Immature natural killer cell (primary cell): Measurements from ENCODE around the gene SNRPA. TPM values are rescaled to one million over a fixed set of nuclear protein-coding genes. Genes with fewer than 3 reads are reported as not detected.
A peak's percentile ranks its signal among the peaks of the same experiment; 100 is the strongest.

Source experiments
- DNase-seq, 3 donors: peaks; one replicate each; pipeline ENCODE4 v3.0.0; 2022; ENCODE audit warnings: mixed read lengths in 1 of 3
- H3K27ac Mint-ChIP-seq, 6 donors: one replicate each; pipeline ENCODE4 v1.8.0; 2020; ENCODE audit warnings: mixed read lengths in 6 of 6, mild to moderate bottlenecking in 5 of 6, inconsistent platforms in 4 of 6, moderate library complexity in 3 of 6
- H3K27me3 Mint-ChIP-seq, 3 donors: one replicate each; pipeline ENCODE4 v1.8.0; 2020 to 2021; ENCODE audit warnings: low read depth in 3 of 3, mild to moderate bottlenecking in 3 of 3, mixed read lengths in 3 of 3, moderate library complexity in 3 of 3, inconsistent platforms in 1 of 3
- H3K36me3 Mint-ChIP-seq, 3 donors: one replicate each; pipeline ENCODE4 v1.8.0; 2020; ENCODE audit warnings: mixed read lengths in 3 of 3, inconsistent platforms in 2 of 3, mild to moderate bottlenecking in 2 of 3
- H3K4me1 Mint-ChIP-seq, 2 donors: one replicate each; pipeline ENCODE4 v1.8.0; 2020; ENCODE audit warnings: inconsistent platforms in 2 of 2, mild to moderate bottlenecking in 2 of 2, mixed read lengths in 2 of 2, moderate library complexity in 1 of 2
- H3K4me3 Mint-ChIP-seq, 5 donors: one replicate each; pipeline ENCODE4 v1.8.0; 2020; ENCODE audit warnings: mild to moderate bottlenecking in 5 of 5, mixed read lengths in 5 of 5, inconsistent platforms in 3 of 5, moderate library complexity in 3 of 5
- H3K9me3 Mint-ChIP-seq, 6 donors: one replicate each; pipeline ENCODE4 v1.8.0; 2020; ENCODE audit warnings: mild to moderate bottlenecking in 6 of 6, mixed read lengths in 6 of 6, inconsistent platforms in 4 of 6, moderate library complexity in 3 of 6
- polyA plus RNA-seq, 3 donors: library from polyadenylated mRNA; unstranded; fragments of 300-500 nt; fragmentation: Illumina TruSeq; gene quantifications; one replicate each; pipeline ENCODE4 v1.2.3, GENCODE V29; 2021

The SNRPA gene
- polyA plus RNA-seq, 3 donors from 2014 or later = 28.9 to 78.7 (median 39.2) TPM

DNA sequence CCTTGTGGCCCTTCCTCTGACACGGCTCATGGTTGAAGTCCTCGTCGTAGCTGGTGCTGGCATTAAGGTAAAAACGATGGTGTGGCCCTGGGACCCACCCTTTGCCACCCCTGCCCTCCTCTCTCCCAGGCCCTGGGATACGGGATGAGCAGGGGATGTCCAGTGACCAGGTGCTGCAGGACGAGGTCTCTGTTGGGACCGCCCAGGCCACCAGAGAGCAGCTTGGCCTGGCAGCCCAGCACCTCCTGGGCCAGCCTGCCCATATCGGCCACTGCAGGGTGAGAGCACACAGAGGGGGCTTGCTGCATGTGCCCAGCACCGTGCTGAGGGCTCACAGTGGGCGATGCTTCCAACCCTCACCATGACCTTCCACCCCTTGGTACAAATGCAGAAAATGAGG lies 7.1 kb upstream of the SNRPA start:
- no peaks in the 10 kb centered on the region for H3K9me3 Mint-ChIP-seq
- peaks cover 0 to 1% of the 10 kb centered on the region in 2 donors for H3K4me1 Mint-ChIP-seq
- no peak for DNase-seq
- H3K4me3 Mint-ChIP-seq = no peak overlapping the region
- no peak overlapping the region for H3K27ac Mint-ChIP-seq
- peaks cover under 1 to 2% (median 1%) of the 10 kb centered on the region in 3 donors for H3K36me3 Mint-ChIP-seq
- peaks cover 0 to 2% (median 0%) of the 10 kb centered on the region in 3 donors for H3K27me3 Mint-ChIP-seq

DNA sequence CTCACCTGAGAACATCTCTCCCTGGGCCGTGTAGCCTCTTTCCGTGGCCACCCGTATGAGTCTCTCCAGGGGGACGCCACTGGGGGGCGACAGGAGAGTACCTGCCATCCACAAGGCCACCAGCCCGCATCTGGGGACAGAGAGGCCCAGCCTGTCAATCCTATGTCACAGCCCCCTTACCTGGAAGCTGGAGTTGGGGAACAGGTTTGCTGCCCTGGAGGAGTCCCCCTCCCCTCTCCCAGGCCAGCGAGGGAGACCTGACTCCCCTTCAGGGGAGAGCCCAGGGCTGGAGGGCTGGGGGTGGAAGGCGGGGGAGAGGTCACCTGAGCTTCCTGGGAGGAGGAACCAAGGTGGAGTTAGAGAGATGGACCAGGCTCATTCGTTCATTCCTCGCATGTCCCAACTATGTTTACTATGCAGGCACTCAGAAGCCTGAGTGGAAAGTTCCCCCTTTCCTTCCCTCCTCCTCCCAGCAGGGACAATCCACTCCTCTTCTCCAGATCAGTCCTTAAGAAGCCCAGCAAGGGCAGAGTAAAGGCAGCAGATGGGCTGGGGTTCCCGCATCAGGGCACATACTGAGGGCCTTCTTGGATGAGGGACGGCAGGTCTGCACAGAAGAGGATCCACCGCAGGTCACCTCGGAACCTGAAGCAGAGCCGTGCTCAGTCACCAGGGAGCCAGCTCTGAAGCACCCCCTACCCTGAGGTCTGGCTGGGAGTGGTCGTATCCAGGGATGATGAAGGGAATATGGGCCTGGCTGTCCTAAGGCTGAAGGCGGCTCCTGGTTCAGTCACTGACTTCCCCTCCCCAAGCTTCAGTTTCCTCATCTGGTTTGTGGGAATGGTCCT lies 6.2 kb upstream of the SNRPA start:
- Mint-ChIP-seq H3K27ac (no peak overlapping the region), H3K27me3 (peaks cover 0 to 2% (median 0%) of the 10 kb centered on the region in 3 donors), H3K36me3 (no peaks in the 10 kb centered on the region), H3K4me1 (peaks cover 4 to 9% of the 10 kb centered on the region in 2 donors), H3K9me3 (no peaks in the 10 kb centered on the region), H3K4me3 (no peak overlapping the region)
- no peak for DNase-seq

DNA sequence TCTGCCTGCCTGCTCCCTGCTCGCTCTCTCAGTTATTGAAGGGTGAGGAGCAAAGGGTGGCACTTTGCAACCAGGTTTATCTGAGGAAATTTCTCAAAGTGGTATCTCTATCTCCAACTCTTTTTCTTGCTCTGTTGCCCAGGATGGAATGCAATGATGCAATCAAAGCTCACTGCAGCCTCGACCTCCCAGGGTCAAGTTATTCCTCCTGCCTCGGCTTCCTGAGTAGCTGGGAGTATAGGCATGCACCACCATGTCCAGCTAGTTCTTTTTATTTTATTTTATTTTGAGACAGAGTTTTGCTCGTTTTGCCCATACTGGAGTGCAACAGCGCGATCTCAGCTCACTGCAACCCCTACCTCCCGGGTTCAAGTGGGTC lies 5.6 kb upstream of the SNRPA start:
- H3K4me1 Mint-ChIP-seq = peaks cover 10 to 15% of the 10 kb centered on the region in 2 donors
- H3K9me3 Mint-ChIP-seq = no peaks in the 10 kb centered on the region
- no peak overlapping the region for H3K27ac Mint-ChIP-seq
- peaks cover 2 to 6% (median 4%) of the 10 kb centered on the region in 3 donors for H3K27me3 Mint-ChIP-seq
- H3K4me3 Mint-ChIP-seq = no peak overlapping the region
- no peak for DNase-seq
- H3K36me3 Mint-ChIP-seq = no peaks in the 10 kb centered on the region

DNA sequence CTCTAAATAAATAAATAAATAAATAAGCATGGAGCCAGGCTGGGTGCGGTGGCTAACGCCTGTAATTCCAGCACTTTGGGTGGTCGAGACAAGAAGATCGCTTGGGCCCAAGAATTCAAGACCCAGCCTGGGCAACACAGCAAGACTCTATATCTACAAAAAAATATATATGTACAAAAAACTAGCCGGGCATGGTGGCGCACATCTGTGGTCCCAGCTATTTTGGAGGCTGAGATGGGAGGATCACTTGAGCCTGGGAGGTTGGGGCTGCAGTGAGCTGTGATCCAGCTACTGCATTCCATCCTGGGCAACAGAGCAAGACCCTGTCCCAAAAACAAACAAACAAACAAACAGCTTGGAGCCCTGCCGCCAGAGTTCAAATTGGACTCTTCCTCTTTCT lies 3.5 kb upstream of the SNRPA start:
- Mint-ChIP-seq H3K27me3 (peaks cover 11 to 17% (median 12%) of the 10 kb centered on the region in 3 donors), H3K9me3 (no peaks in the 10 kb centered on the region), H3K4me3 (no peak overlapping the region), H3K36me3 (peaks cover 0 to under 1% (median 0%) of the 10 kb centered on the region in 3 donors), H3K27ac (no peak overlapping the region), H3K4me1 (peaks cover 27 to 32% of the 10 kb centered on the region in 2 donors)
- no peak for DNase-seq

DNA sequence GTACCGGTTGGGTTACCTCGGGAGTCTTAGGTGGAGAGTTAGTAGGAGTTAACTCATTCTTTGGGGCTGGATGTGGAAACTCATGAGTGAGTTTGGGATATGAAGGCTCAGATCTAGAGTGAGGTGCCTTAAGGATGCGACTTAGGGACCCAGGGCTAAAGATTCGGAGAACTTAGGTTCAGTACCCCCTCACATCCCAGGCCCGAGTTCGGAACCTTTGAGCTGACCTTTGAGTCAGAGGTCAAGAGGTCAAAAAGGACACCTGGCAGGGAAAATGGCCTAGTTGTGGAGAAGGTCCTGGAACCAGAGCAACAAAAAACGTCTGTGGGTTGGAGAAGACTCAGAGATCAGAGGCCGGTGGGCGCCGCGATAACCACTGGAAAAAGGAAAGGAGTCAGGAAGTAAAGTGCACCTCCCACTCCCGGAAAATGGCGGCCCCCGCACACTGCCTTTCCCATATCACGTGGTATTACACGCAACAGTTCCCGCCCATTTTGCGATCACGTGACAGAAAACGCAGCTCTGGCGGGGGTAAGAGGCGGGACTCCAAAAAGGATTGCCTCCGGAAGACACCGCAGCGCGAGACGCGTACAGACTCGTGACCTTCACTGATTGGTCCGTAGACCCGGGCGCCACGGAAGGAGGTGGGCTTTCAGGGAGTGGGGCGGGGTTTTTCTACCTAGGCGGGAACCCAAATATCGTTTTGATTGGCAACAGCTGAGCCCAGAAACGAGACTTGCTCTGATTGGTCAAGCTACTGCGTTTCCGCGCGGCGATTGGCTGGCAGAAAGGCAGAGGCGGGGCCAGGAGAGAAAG lies 737 bp upstream of the SNRPA start, which contains the start of gene ACTMAP:
TSS of gene ACTMAP (minus strand) at position 420 of the 816 bp plus-strand sequence. CDS start 674 bp downstream, outside the sequence.
- peaks cover 0 to 4% (median 0%) of the 10 kb centered on the region in 3 donors for H3K36me3 Mint-ChIP-seq
- peaks cover 11 to 17% (median 14%) of the 10 kb centered on the region in 3 donors for H3K27me3 Mint-ChIP-seq
- H3K4me3 Mint-ChIP-seq = peak within 1 kb of the TSS; percentile 93 to 99 (median 96)
- H3K4me1 Mint-ChIP-seq = peaks cover 45 to 49% of the 10 kb centered on the region in 2 donors
- DNase-seq = peak; percentile 100
- peak within 1 kb of the TSS; percentile 93 to 98 (median 96) for H3K27ac Mint-ChIP-seq
- H3K9me3 Mint-ChIP-seq = no peaks in the 10 kb centered on the region

DNA sequence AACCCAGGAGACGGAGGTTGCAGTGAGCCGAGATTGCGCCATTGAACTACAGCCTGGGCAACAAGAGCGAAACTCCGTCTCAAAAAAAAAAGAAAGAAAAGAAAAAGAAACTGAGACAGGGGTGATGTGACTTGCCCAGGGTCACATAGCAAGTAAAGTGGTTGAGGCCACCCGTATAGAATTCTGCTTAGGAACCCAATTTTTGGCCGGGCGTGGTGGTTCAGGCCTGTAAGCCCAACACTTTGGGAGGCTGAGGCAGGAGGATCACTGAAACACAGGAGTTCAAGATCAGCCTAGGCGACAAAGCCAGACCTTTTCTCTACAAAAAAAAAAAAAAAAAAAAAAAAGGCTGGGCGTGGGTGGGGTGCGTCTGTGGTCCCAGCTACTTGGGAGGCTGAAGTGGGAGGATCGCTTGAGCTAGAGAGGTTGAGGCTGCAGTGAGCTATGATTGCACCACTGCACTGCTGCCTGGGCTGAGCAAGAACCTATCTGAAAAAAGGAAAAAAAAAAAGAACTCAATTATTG lies 1.3 kb downstream of the SNRPA start:
- Mint-ChIP-seq H3K36me3 (peaks cover 4 to 15% (median 7%) of the 10 kb centered on the region in 3 donors), H3K4me3 (peak overlapping the region; percentile 93 to 99 (median 96)), H3K27ac (peak overlapping the region; percentile 93 to 98 (median 96)), H3K4me1 (peaks cover 65 to 66% of the 10 kb centered on the region in 2 donors), H3K9me3 (no peaks in the 10 kb centered on the region), H3K27me3 (peaks cover 11 to 17% (median 14%) of the 10 kb centered on the region in 3 donors)
- DNase-seq = no peak

DNA sequence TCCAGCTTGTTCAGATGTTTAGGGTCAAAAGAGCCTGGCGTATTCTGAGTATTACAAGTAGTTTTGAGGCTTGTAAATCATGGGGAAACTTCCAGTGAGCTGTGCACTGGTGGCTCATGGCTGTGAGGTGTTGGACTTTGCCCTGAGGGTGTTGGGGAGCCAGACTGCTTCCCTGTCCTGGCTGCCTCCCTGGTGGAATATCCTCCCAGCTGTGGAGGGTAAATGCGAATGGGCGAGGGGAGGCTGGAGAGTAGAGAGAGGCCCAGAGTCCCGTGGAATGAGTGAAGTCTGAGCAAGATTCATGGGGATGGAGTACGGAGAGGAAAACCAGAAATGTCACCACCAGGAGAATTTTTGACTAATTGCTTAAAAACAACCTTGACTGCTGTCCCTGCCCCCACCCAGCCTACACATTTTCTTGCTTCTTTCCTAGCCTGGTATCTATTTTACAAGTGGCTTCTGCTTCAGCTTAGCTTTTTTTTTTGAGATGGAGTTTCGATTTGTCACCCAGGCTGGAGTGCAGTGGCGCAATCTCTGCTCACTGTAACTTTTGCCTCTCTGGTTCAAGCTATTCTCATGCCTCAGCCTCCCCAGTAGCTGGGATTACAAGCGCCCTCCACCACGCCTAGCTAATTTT lies 3.7 kb downstream of the SNRPA start:
- Mint-ChIP-seq H3K4me1 (peaks cover 57 to 68% of the 10 kb centered on the region in 2 donors), H3K27me3 (peaks cover 11 to 15% (median 14%) of the 10 kb centered on the region in 3 donors), H3K4me3 (peak overlapping the region; percentile 27 to 81 (median 72)), H3K36me3 (peaks cover 11 to 27% (median 15%) of the 10 kb centered on the region in 3 donors), H3K9me3 (no peaks in the 10 kb centered on the region), H3K27ac (peak overlapping the region; percentile 37 to 87 (median 82))
- DNase-seq = no peak

DNA sequence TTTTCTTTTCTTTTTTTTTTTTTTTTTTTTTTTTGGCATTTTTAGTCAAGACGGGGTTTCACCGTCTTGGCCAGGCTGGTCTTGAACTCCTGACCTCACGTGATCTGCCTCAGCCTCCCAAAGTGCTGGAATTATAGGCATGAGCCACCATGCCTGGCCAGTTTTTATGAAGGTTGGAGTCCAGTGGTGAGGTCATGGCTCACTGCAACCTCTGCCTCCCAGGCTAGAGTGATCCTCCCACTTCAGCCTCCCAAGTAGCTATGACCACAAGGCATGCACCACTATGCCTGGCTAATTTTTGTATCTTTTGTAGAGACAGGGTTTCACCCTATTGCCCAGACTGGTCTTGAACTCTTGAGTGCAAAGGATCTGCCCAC lies 4.2 kb downstream of the SNRPA start:
- H3K27me3 Mint-ChIP-seq = peaks cover 8 to 14% (median 12%) of the 10 kb centered on the region in 3 donors
- peaks cover 12 to 30% (median 18%) of the 10 kb centered on the region in 3 donors for H3K36me3 Mint-ChIP-seq
- H3K4me1 Mint-ChIP-seq = peaks cover 52 to 62% of the 10 kb centered on the region in 2 donors
- H3K4me3 Mint-ChIP-seq = peak overlapping the region in 2 of 5 donors; percentile 22 to 79
- H3K27ac Mint-ChIP-seq = peak overlapping the region in 3 of 6 donors; percentile 23 to 82 (median 61)
- H3K9me3 Mint-ChIP-seq = no peaks in the 10 kb centered on the region
- no peak for DNase-seq

DNA sequence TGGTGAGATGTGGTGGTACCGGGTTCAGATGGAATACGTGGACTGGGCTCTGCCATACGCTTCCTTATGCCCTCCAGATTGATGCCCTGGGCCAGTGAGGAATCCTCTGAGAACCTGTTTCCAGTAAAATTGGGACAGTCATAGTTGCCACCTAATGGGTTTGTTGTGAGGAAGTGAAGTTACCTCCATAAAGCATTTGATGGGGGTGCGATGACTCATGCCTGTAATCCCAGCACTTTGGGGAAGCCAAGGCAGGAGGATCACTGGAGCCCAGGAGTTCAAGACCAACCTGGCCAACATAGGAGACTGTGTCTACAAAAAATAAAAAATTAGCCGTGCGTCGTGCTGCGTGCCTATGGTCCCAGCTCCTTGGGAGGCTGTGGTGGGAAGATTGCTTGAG lies 4.8 kb downstream of the SNRPA start:
- peaks cover 3 to 8% (median 7%) of the 10 kb centered on the region in 3 donors for H3K27me3 Mint-ChIP-seq
- peak overlapping the region in 3 of 5 donors; percentile 22 to 40 (median 23) for H3K4me3 Mint-ChIP-seq
- peak overlapping the region in 5 of 6 donors; percentile 23 to 61 (median 27) for H3K27ac Mint-ChIP-seq
- peaks cover 13 to 36% (median 21%) of the 10 kb centered on the region in 3 donors for H3K36me3 Mint-ChIP-seq
- no peaks in the 10 kb centered on the region for H3K9me3 Mint-ChIP-seq
- no peak for DNase-seq
- peaks cover 50 to 59% of the 10 kb centered on the region in 2 donors for H3K4me1 Mint-ChIP-seq

DNA sequence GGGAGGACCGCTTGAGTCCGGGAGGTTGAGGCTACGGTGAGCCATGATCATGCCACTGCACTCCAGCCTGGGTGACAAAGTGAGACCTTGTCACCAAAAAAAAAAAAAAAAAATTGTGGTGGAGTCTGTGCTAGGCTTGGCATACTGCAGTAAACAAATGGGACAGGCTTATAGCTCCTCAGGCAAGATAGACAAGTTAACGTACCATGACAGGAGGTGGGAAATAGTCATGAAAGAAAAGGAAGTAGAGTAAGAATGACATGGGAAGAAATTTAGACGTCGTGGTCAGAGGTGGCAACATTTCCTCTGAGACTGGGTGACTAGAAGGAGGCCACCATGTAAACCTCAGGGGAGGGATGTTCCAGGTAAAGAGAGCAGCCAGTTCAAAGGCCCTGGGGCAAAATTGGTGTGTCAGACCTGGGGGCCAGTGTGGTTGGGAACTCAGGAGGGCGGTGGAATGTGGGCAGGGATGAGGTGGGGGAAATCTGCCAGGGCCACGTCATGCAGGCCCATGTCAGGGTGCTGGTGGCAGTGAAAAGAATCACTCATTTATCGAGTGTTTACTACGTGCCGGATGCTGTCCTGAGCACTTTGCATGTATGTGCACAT lies 5.6 kb downstream of the SNRPA start:
- Mint-ChIP-seq H3K9me3 (no peaks in the 10 kb centered on the region), H3K4me1 (peaks cover 43 to 53% of the 10 kb centered on the region in 2 donors), H3K27me3 (peaks cover 0 to 3% (median 2%) of the 10 kb centered on the region in 3 donors), H3K4me3 (peak overlapping the region in 4 of 5 donors; percentile 8 to 51 (median 25)), H3K27ac (peak overlapping the region; percentile 26 to 86 (median 58)), H3K36me3 (peaks cover 17 to 40% (median 21%) of the 10 kb centered on the region in 3 donors)
- DNase-seq = no peak

DNA sequence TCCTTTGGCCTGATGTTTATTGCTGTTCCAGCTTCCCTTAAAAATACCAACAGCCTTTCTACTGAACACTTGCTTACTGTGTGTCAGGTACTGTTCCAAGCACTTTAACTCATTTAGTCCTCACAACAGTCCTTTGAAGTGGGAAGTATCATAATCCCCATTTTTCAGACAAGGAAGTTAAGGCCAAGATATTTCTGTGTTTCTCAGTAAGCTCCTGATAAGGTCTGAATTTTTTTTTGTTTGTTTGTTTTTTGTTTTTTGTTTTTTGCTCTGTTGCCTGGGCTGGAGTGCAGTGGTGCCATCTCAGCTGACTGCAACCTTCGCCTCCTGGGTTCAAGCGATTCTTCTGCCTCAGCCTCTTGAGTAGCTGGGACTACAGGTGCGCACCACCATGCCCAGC lies 7.5 kb downstream of the SNRPA start:
- Mint-ChIP-seq H3K36me3 (peaks cover 26 to 55% (median 30%) of the 10 kb centered on the region in 3 donors), H3K4me1 (peaks cover 28 to 39% of the 10 kb centered on the region in 2 donors), H3K27ac (peak overlapping the region in 1 of 6 donors; percentile 50), H3K27me3 (peaks cover 0 to 2% (median 0%) of the 10 kb centered on the region in 3 donors), H3K9me3 (no peaks in the 10 kb centered on the region), H3K4me3 (no peak overlapping the region)
- no peak for DNase-seq

DNA sequence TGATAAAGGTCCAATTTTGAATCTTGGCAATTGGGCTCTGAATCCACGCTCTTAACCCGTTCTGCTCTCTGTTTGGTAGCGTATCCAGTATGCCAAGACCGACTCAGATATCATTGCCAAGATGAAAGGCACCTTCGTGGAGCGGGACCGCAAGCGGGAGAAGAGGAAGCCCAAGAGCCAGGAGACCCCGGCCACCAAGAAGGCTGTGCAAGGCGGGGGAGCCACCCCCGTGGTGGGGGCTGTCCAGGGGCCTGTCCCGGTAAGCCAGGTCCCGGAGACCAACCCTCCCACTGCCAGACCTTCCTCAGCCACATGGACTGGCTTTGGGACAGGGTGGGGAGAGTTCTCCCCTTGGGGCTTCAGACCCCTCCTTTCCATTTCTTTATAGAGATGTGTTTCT lies 8.3 kb downstream of the SNRPA start:
- Mint-ChIP-seq H3K4me3 (no peak overlapping the region), H3K27ac (peak overlapping the region in 1 of 6 donors; percentile 9), H3K27me3 (no peaks in the 10 kb centered on the region), H3K9me3 (no peaks in the 10 kb centered on the region), H3K36me3 (peaks cover 33 to 63% (median 38%) of the 10 kb centered on the region in 3 donors), H3K4me1 (peaks cover 24 to 43% of the 10 kb centered on the region in 2 donors)
- DNase-seq = no peak
